IPS DF 19.7 (cell line): ENCODE results near the gene DOCK3.
"Not testable (repeated sequence)": the region's sequence is repeated elsewhere in the genome, so short reads cannot be mapped to it uniquely, and the experiment has no call there.

Experiments used
- DNase-seq: peaks from one replicate; pipeline ENCODE4 v3.0.0-alpha.2; 2013; ENCODE audit warnings: low read depth, low spot score

Gene DOCK3

DNA sequence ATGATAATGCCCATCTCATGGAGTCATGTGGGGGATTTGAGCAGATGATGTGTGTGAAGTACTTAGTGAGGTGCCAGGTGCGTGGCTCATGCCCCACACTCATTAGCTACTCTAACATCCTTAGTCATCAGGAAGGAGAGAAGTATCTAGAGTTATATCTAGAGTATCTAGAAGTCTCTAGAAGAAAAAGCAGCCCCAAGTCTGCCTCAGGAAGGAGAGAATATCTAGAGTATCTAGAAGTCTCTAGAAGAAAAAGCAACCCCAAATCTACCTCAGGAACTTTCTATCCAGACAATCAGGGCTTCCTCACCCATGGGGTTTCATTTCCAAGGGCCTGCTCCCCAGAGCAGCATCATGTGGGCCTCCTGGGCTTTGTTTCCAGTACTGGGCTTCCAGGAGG, 24.7 kb upstream of the DOCK3 start:
- no peak for DNase-seq

DNA sequence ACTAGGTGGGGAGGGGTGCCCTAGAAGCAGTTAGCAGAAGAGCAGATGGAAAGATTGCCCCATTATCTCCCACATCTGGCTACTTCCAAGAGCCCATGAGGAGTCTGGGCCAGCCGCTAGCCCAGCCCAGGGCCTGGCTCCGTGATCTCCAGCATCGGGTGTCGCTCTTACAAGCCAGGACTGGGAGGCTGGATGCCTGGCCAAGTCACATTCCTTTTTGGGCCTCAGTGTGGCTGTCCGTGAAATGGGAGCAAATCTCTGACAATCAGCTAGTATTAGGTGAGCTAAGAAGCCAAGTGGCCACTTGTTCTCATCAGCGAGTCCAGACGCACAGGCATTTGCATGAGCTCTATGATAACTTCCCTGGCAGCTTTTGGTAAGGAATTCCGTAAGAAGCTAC, 23.3 kb upstream of the DOCK3 start:
- no peak for DNase-seq

DNA sequence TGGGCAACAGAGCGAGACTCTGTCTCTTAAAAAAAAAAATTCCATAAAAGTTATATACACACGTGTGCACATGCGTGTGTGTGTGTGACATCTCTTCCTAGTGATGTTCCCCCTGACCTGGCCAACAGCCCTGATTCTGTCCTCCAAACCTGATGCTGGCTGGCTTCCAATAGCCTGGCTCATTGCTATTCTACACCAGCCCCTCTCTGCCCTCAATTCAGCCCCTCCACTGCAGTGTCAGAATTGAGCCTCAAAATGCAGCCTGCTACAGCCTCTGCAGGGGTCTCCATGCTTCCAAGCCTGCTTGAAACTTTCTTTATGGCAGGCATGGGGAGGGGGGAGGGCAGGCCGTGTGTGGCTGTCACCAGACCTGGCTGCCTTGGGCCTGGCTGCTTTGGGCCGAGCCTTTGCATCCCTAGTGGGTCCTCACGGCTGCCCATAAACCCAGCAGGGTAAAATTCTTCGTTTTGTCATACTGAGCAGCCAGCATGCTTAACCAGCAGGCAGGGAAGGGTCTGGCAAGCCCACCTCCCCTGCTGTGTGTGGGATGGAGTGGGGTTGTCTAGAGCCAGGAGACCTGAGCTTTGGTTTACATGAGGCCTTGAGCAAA, 22.7 kb upstream of the DOCK3 start:
- no peak for DNase-seq

DNA sequence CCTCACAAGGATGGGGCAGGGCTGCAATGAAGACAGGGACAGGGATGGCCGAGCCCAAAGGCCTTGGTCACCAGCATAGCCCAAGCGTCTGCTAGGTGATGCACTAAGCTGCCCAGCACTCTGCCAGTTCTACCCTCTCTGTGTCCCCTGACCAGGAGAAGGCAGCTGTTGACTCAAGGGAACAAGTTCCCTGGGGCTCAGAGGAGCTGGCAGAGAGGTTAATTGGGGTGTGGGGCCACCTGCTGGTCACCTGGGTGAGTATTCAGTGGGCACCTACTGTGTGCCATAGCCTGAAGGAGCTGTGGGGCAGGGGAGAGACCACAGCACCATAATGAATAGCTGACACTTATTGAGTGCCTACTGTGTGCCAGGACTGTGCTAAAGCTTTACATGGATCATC, 22.0 kb upstream of the DOCK3 start:
- no peak for DNase-seq

DNA sequence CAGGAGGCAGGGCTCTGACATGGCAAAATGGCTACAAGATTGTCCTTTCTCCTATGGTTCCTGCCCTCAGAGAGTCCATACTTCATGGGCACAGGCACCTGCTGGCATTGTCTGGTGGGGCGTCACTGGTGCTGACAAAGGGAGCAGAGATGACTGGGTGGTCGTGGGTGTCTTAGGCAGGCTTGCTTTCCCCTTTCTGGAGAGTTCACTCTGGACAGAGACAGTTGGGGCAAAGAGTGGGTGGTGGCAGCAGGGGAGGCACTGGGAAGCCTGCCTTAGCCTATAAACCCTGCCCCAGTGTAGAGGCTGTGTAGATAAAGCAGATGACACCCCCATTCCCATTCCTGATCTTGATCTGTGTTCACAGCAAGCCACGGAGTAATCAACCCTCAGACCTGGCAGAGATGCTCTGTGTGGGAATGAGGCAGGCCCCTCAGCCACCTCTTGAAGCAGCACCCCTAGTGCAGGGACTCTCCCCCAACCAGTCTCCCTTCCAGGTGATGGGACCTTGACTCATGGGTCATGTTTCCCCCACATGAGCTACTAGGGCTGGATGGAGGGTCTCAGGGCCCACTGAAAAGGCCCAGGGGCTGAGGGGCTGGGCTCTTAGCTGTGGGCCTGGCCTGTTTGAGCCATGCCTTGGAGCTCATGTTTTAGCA, 20.7 kb upstream of the DOCK3 start:
- DNase-seq = no peak

DNA sequence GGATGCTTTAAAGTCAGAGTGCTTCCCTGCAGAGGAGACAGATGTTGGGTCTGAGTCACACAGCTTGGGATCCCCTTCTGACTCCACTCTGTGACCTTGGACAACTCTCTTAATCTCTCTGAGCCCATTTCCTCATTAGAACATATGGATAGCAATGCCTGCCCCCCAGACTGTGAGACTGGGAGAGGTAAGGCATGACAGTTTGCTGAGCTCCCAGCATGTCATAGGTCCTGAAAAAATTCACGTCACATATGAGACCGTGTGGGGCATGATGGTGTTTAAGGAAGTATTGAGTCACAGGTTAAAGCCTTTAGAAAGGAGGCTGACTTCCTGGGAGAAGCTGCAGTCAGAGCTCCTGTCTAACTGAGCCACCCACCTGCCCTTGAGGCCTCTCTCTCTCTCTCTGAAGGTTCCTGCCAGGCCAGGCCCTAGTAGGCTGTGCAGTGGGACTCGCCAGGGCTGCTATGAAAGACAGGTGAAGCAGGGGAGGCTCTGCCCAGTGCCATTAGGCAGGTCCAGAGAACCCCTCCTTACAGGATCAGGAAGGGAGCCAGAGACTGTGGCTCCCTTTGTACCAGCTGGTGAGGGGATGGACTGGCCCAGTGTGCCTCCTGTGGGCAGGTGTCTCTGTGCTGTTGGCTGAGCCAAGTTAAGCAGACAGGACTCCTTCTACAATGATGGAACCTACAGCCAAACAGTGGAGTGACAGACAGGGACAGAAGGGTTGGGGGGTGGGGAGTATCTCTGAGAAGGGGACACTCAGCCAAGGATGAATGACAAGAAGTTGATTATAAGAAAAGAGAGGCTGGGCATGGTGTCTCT, 19.5 kb upstream of the DOCK3 start:
- no peak for DNase-seq

DNA sequence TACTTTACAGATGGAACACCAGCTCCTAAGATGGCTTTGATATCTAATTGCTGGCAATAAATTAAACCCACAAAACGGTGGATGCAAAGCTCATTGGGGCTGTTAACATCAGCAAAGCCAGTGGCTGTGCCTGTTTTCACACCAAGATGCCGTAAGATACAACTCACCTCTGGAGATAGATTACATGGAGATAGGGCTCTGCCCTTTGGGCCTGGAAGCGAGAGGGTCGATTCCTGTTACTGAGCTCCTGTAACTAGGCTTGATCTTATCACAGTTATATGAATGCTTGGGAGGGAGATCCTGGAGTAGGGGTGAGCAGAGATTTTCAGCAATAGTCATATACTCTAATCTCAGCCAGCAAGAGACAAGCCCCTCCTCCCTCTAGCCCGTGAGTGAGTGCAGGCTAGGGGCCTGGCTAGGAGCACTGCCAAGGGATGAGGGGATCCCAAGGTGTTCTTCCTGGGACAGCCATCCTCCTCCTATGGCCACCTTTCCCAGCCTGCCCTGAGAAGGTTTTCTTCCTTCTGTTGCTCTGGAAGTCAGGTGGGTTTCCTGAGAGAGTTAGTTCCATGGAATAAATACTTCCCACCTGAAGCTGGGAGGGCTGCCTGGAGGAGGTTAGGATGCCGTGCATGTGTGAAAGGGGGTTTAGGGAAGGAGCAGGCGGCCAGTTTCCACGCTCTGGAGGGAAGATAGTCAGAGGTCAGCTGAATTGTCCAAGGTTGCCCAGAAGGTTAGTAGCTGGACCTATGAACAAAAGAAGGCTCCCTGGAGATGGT, 18.1 kb upstream of the DOCK3 start:
- DNase-seq = no peak

DNA sequence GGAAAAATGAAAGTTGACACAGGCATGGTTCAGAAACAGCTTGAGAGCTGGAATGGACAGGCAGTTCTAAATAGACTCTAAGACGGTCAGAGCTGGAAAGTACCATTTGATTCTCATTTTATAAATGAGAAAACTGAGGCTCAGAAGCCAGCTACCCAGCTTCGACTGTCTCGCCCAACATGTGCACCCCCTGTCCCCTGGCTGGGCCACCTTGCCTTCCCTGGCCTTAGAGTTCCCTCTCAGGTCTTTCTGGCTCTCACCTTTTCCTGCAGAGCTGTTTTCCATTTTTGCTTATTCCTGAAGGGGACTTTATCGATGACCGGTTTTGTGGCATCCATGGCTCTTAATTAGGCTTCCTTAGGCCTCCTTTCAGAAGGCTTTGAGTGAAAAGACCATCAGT, 17.3 kb upstream of the DOCK3 start:
- DNase-seq = no peak

DNA sequence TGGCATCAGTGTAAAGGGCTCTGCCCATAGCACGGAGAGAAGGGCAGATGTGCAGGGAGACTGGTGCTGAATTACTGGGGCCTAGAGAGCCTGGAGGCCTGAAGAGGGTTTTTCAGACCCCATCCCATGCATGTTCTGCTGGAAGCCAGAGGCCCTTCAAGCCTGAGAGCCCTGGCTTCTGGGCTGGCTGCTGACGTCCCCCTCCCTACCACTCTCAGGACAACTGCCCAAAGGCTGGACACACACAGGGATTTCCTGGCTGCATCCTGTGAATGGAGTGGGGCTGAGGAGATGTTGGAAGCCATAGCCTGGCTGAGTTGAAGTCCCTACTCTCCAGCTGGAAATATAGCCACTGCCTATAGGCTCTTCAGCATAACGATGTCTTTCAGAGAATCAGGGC, 16.9 kb upstream of the DOCK3 start:
- DNase-seq = no peak

DNA sequence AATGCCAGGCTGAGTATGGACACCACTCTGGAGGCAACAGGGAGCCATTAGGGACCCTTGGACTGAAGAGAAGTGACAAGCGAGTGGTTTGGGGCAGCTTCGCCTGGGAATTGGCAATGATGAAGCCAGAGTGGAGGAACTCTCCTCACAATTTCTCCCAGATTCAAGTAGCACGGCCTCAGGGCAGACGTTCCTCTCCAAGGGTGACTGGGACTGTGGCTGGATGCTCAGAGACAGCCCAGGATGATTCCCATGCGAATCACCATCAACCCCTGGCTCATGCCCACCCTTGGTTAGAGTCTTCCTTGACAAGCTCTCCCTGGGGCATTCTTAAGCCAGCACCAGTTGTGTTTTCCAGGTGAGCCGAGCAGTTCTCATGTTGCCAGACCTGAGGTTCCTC, 16.3 kb upstream of the DOCK3 start:
- DNase-seq = no peak

DNA sequence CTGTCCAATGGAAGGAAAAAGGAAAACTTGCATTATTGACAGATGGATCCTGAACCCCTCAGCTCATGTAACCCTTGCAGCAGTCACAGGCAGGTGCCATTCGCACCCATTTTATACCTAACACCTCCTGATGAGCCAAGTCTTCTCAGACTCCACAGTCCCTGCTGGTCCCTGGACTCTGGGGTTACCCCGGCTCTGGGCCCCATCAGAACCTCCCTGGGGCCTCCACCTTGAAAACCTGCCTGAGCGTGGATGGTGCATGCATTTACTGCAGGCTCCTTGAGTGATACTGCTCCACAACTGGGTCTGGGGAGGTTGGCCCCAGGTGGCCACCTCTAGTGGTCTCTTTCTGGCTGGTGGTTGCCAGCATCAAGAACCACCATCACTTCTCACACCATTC, 15.9 kb upstream of the DOCK3 start:
- no peak for DNase-seq

DNA sequence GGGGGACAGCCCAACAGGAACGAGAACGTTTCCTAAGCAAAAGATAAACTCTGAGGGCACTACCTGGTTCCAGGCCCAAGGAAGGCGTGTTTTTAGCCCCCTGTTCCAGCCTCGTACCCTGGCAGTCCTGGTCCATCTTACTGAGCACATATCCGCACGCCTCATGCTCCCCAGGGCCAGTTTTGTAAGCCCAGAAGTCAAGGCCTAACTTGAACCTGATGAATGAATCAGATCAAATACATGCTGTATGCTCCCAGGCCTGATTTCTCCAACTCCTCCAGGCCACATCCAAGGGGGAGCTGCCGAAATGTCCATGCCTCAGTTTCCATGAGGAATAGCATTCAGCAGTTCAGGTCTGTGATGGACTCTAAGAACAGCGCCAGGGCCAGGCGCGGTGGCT, 14.3 kb upstream of the DOCK3 start:
- no peak for DNase-seq

DNA sequence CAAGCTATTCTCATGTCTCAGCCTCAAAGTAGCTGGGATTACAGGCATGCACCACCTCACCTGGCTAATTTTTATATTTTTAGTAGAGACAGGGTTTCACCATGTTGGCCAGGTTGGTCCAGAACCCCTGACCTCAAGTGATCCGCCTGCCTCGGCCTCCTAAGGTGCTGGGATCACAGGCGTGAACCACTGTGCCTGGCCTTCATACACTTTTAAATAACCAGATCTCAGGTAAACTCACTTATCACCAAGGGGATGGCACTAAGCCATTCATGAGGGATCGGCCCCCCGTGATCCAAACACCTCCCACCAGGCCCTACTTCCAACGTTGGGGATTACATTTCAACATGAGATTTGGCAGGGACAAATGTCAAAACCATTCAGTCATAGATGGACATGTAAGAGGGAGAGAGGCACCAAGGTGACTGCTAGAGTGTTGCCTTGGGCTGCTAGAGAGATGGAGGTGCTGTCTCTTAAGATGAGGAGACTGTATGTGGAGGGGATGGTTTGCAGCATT, 13.3 kb upstream of the DOCK3 start:
- no peak for DNase-seq

DNA sequence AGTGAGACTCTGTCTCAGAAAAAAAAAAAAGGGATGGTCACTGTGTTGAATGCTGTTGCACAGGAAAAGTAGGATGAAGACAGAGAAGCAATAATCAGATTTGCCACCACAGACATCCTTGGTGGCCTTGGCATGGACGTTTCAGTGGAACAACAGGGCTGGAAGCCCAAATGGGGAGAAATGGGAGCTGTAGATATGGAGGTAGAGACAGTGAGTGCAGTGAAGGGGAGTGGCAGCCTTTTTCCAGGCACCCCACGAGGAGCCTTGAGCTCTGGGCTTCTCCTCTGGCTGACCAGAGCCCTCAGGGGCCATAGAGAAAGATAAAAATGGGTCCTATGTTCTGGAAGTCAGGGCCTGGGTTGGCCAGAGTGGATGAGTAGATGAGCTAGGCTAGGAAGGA, 12.3 kb upstream of the DOCK3 start:
- no peak for DNase-seq

DNA sequence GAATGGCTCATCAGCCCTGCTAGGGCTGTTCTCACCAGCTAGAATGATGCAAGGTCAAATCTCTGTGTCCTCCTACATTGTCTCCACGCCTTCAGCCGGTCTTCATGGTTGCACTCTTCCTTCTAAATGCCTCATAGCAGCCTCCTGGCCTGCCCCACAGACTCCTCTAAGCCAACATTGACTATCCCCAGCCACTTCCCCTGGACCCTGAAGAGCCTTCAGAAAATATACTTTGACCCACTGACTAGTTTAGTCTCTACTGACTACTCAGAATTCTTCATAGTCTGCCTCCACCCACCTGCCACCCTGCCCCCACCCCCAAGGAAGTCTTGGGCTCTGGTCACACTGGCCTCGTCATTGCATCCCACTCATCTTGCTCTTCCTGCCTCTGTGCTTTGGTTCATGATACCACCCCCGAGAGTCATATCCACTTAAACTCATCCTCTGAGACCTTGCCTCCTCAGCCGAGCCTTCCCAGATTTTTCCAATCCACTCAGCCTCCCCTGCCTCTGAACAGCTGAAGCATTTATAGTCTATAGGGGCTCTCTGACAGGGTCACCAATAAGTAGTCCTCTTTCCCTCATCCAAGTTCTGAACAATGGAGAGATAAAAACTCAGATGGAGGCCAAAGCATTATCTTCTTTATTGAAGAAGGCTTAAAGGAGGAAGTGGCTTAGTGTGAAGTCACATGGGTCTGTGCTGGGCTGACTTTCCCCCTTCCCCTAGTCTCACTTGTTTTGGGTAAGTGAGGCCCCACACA, 9.5 kb upstream of the DOCK3 start:
- DNase-seq = no peak

DNA sequence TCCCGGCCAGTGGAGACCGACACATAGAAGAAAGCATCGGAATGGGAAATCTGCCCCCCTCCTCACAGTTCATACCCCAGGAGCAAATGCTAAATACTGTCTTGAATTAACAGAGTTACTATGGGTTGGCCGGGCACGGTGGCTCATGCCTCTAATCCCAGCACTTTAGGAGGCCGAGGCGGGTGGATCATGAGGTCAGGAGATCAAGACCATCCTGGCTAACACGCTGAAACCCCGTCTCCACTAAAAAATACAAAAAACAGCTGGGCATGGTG, 8.9 kb upstream of the DOCK3 start:
- not testable (repeated sequence) for DNase-seq

DNA sequence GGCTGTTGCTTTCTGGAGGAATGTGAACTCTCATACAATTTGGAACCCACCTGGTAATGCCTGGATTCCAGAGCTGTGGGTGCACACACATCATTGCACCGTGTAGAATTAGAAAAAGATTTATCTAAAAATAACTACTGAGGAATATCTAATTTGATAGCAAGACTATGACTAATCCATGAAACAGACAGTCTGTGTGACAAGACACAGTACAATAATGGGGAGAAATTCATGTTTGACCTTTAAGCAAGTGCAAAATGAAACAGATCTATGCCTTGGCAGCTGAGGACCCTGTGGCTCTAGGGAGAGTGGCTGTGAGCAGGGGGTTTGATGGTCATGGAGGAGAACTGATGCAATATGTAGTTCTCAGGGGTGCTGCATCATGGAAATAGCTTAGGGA, 7.9 kb upstream of the DOCK3 start:
- DNase-seq = no peak

DNA sequence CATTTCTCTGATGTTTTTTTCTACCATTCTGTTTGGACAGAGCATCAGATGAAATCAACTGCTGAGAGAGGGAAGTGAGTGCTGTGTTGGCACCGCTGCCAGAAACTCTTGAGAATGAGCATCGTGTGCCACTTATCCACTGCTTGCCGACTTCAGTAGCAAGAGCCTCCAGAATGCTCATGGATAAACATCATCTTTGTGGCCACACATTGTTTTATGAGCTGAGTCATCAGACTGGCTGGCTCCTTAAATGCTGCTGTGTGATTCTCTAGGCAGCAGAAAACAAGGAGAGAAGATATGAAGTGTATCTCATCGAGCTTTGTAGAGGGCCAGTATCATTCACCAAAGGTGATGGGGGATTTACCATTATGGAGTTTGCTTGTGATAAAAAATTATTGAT, 3.4 kb upstream of the DOCK3 start:
- DNase-seq = no peak

DNA sequence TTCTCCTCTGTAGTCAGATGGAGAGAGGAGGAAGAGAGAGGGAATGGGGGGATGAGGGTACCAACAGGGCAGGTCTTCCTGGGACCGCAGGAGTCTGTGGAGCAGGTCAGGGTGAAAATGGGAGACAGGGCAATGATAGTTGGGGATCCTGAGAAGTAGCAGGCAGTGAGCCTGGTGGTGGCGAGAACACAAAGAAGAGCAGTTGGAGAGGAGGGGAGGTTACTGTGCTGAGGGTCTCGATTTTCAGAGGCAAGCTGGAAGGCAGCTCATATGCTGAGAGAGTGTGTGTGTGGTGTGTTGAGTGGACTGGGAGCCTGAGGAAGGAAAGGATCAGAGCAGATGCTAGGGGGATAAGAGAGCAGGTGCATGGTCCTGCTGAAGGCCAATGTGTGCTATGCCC, 2.1 kb upstream of the DOCK3 start:
- DNase-seq = no peak

DNA sequence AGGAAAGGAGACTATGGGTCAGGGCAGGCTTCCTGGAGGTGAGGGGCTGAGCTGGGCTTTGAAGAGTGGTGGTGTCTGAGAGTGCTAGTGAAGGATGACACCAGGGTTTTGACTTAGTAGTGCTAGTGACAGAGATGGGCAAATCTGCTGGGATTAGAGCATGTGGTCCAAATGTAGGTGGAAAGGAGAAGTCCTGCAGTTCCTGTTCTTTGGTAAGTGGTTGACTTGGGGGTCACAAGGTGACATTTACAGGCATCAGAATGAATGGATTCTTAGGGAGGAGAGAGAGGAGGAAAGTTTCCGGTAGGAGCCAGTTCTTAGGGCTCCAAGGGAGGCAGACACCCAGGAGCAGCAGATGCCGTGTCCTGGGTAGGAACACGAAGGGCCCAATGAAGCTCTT, 796 bp upstream of the DOCK3 start:
- DNase-seq = no peak

DNA sequence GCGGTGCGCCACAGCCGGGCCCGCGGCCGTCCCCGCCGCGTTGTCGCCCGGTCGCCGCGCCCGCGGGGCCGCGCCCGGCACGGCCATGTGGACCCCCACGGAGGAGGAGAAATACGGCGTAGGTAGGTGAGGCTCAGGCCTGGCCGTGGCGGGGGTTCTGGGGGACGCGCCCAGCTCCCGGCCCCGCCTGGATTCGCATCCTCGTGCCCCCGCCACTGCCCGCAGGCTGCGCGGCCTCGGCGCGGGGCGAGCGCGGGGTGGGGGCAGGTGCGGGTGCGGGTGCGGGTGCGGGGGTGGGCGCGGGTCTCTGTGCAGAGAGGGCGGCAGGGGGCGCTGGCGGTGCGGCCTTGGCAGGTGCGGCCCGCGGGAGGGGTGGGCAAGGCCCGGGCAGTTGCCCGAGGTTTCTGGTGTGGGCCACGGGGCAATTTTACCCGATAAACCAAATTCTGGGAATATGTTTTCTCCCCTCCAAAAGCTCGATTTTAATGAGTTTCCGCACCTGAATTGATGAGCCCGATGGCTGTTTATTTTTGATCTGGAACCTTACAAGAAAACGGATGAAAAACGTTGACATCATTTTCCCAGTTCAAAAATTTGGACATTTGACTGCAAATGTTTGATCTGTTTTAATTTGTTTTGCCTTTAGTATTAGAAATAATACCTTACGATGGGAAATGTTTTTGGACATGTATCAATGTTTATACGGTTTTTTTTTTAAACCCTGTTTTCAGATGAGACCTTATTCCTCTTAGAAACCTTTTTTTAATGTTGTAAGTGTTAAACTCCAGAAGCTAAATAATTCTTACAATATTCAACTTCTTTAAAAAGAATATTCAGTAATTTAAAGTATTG, 678 bp downstream of the DOCK3 start:
- no peak for DNase-seq
